Bronchial epithelial cell (primary cell): Measurements from ENCODE around the gene DIO1. TPM values are rescaled to one million over a fixed set of nuclear protein-coding genes. Genes with fewer than 3 reads are reported as not detected.

ENCODE experiments used
- DNase-seq: peaks from one replicate; pipeline ENCODE4 v3.0.0-alpha.2; 2010; ENCODE audit warnings: low read depth
- FAIRE-seq: peaks from 2 replicates; lab custom pipeline; 2011; peaks lifted over from hg19 to GRCh38; lab: Jason Lieb, UNC
- H3K27me3 ChIP-seq: 2 replicates; pipeline ENCODE4 v1.5.1; 2011; ENCODE audit warnings: low read length; ENCODE audit not compliant: control insufficient read depth, insufficient read depth
- H3K36me3 ChIP-seq: 2 replicates; pipeline ENCODE4 v1.5.1; 2011; ENCODE audit warnings: low read length; ENCODE audit not compliant: control insufficient read depth, insufficient read depth
- H3K4me3 ChIP-seq: 2 replicates; pipeline ENCODE4 v1.5.1; 2011; ENCODE audit warnings: mild to moderate bottlenecking, low read depth, low read length, control low read depth
- total RNA-seq: library from RNA; depleted of rRNA; stranded (reverse); fragments of >200 nt; gene quantifications from 2 replicates; pipeline ENCODE4 v1.2.1, GENCODE V29; 2014
- TF ChIP-seq, protein P1 (sequence below): IDR thresholded peaks from 2 replicates; pipeline ENCODE4 v1.5.1; 2011; ENCODE audit warnings: mild to moderate bottlenecking, moderate library complexity, low read length, control low read depth, inconsistent platforms; ENCODE audit not compliant: insufficient read depth, severe bottlenecking

Gene DIO1
- total RNA-seq, 1 donor from 2014 or later = not detected

DNA sequence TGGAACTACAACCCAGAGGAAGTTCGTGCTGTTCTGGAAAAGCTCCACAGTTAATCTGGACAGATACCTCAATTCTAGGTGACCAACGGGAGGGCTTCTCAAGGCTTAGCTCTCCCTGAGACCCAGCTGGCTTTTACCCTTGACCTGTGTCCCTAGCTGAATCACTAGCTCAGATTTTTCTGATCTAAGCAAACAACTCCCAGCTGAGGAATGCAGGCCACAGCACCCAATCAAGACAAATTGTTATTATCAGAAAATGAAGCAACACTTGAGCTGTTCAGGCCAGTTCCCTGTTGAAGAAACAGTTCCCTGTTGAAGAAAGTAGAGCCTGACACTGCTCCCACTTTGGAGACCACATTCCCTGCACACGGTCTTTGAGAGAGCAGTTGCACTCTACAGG is 16.0 kb downstream of the DIO1 start:
- TF ChIP-seq, protein P1, sequence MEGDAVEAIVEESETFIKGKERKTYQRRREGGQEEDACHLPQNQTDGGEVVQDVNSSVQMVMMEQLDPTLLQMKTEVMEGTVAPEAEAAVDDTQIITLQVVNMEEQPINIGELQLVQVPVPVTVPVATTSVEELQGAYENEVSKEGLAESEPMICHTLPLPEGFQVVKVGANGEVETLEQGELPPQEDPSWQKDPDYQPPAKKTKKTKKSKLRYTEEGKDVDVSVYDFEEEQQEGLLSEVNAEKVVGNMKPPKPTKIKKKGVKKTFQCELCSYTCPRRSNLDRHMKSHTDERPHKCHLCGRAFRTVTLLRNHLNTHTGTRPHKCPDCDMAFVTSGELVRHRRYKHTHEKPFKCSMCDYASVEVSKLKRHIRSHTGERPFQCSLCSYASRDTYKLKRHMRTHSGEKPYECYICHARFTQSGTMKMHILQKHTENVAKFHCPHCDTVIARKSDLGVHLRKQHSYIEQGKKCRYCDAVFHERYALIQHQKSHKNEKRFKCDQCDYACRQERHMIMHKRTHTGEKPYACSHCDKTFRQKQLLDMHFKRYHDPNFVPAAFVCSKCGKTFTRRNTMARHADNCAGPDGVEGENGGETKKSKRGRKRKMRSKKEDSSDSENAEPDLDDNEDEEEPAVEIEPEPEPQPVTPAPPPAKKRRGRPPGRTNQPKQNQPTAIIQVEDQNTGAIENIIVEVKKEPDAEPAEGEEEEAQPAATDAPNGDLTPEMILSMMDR = no peak
- DNase-seq (peak; percentile 52), FAIRE-seq (no peak)
- Histone ChIP-seq H3K36me3 (peaks cover 1% of the 10 kb centered on the region), H3K27me3 (no peaks in the 10 kb centered on the region), H3K4me3 (no peak overlapping the region)

DNA sequence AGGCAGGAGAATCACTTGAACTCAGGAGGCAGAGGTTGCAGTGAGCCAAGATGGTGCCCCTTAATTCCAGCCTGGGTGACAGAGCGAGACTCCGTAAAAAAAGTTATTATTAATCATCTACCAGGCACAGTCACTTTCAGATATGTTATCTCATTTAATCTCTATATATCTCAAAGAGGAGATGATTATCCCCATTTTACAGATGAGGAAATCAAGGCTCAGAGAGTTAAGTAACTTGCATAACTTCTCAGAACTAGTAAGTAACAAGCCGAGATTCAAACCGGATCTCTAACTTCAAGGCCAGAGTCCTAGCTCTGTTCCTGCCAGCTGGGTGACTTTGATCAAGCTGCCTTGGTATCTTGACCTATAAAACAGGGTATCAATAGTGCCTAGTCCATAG is 17.5 kb downstream of the DIO1 start:
- H3K4me3 ChIP-seq = no peak overlapping the region
- FAIRE-seq = no peak
- peaks cover 1% of the 10 kb centered on the region for H3K36me3 ChIP-seq
- TF ChIP-seq, protein P1 = no peak
- no peaks in the 10 kb centered on the region for H3K27me3 ChIP-seq
- DNase-seq = no peak

DNA sequence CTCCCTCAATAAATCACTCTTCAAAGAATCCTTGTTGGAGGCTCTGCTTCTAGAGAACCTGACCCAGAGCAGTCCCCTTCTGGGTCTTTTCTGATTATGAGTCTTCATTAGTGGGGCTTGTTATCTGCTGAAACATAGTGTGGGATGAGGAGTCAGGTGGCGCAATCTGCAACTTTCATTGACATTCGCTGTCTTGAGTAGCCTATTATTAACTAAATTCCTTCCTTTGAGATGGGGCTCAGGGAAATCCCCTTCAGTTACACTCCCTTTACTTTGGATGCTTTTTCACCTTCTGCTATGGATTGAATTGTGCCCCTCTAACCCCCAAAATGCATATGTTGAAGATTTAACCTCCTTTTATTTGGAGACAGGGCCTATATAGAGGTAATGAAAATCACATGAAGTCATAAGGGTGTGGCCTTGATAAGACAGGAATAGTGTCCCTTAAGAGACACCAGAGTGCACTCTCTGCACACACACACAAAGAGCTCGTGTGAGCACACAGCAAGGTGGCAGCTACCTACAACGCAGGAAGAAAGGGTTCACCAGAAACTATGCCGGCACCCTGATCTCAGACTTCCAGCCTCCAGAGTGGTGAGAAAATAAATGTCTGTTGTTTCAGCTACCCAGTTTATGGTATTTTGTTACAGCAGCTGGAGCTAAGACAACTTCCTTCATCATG is 19.5 kb downstream of the DIO1 start:
- TF ChIP-seq, protein P1 = no peak
- FAIRE-seq (no peak), DNase-seq (no peak)
- Histone ChIP-seq H3K4me3 (no peak overlapping the region), H3K27me3 (no peaks in the 10 kb centered on the region), H3K36me3 (peaks cover 1% of the 10 kb centered on the region)

DNA sequence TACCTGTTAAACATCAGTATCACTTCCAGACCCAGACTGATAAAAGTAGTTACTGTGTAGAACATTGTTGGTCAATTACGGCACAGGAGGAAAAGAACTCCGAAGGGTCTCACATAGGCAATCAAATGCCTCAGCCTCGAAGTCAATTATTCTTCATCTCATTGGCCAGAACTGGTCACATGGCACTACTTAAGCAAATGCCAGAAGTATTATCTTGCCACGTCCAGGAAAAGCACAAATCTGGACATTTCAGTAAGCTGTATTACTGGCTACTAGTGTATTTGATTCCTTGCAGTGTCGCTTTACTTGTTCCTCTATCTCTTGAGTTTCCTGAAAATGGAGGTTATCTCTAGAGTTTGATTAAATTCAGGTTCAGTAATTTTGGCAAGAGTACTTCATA is 24.4 kb downstream of the DIO1 start:
- FAIRE-seq = no peak
- Histone ChIP-seq H3K36me3 (peaks cover 2% of the 10 kb centered on the region), H3K4me3 (no peak overlapping the region), H3K27me3 (no peaks in the 10 kb centered on the region)
- TF ChIP-seq, protein P1 = no peak
- no peak for DNase-seq

DNA sequence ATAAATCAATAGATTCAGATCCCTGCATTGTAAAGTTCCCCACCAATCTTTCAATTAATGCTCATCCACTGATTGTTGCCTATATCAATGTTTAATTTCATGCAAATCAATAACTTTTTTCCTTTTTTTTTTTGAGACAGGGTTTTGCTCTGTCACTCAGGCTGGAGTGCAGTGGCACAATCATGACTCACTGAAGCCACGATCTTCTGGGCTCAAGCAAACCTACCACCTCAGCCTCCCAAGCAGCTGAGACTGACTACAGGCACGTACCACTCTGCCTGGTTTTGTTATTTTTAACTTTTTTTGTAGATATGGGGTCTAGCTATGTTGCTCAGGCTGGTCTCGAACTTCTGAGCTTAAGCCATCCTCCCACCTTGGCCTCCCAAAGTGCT is 25.7 kb downstream of the DIO1 start:
- peaks cover 2% of the 10 kb centered on the region for H3K36me3 ChIP-seq
- H3K4me3 ChIP-seq = no peak overlapping the region
- FAIRE-seq = no peak
- no peaks in the 10 kb centered on the region for H3K27me3 ChIP-seq
- DNase-seq = peak; percentile 23
- TF ChIP-seq, protein P1 = no peak

DNA sequence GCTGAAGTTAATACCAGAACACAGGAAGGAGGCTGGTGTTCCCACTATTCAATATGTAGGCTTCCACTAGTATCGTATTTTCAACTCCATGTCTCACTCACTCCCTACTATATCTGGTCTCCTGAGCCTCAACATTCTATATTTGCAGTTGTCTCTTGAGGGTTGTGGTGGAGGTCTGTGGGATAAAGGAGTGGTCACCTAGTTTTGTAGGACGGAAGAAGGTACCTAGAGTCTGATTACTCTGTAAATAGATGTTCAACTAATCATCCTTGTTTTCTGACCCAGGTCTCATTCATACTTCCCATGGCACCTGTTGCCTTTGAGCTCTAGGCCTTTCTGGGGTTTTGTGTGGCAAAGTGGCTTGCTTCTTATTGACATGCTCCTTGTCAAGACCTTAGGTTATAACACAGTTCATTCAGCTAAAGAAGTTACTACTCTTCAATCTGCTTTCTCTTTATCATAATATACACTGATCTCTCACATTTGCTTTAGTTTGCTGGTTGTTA is 33.4 kb downstream of the DIO1 start:
- TF ChIP-seq, protein P1 = no peak
- FAIRE-seq (peak; percentile 13), DNase-seq (no peak)
- Histone ChIP-seq H3K4me3 (no peak overlapping the region), H3K36me3 (peaks cover 3% of the 10 kb centered on the region), H3K27me3 (no peaks in the 10 kb centered on the region)
